PC-9 (cell line): ENCODE results near the gene EPHA2. TPM values are rescaled to one million over a fixed set of nuclear protein-coding genes. Genes with fewer than 3 reads are reported as not detected.

Source experiments
- BruUV-seq: library from RNA; stranded (reverse); fragments of 400-500 nt; replicated peaks from 2 replicates; lab custom pipeline; 2021; lab: Mats Ljungman, UMichigan
- CTCF ChIA-PET: fragments of 300-600 bp; sonication (Branson Sonifier 250); formaldehyde crosslinking; loops from one replicate; lab custom pipeline; 2022; ENCODE audit warnings: antibody characterized with exemption; lab: Charles Lee
- POLR2A ChIA-PET: fragments of 300-600 bp; sonication (Branson Sonifier 250); formaldehyde crosslinking; loops from one replicate; lab custom pipeline; 2022; ENCODE audit warnings: antibody characterized with exemption; ENCODE audit not compliant: unreplicated experiment; lab: Charles Lee
- DNase-seq, 2 experiments: peaks; one replicate each; pipeline versions ENCODE4 v3.0.0 to v3.0.0-alpha.2; 2015 to 2022; ENCODE audit warnings: mixed read lengths in 1 of 2
- H2AFZ ChIP-seq: fragments of 200-600 bp; sonication (generic); 2 replicates; pipeline ENCODE4 v1.8.1; 2017; ENCODE audit warnings: antibody characterized with exemption
- H3F3A ChIP-seq: fragments of 200-600 bp; sonication (generic); 2 replicates; pipeline ENCODE4 v1.8.1; 2017; ENCODE audit warnings: antibody characterized with exemption, mild to moderate bottlenecking, low read depth; ENCODE audit not compliant: insufficient read depth
- H3K27ac ChIP-seq: fragments of 200-600 bp; sonication (generic); 2 replicates; pipeline ENCODE4 v1.6.1; 2016; ENCODE audit warnings: mixed run types
- H3K27me3 ChIP-seq: fragments of 200-600 bp; sonication (generic); 2 replicates; pipeline ENCODE4 v1.6.1; 2016; ENCODE audit warnings: low read depth, mixed run types; ENCODE audit not compliant: insufficient read depth
- H3K36me3 ChIP-seq: fragments of 200-600 bp; sonication (generic); 2 replicates; pipeline ENCODE4 v1.6.1; 2016; ENCODE audit warnings: low read depth, mixed run types
- H3K4me1 ChIP-seq: fragments of 200-600 bp; sonication (generic); replicated peaks from 2 replicates; pipeline ENCODE4 v1.6.1; 2016; ENCODE audit warnings: mixed run types; ENCODE audit not compliant: insufficient read depth
- H3K4me2 ChIP-seq: fragments of 200-600 bp; sonication (generic); 2 replicates; pipeline ENCODE4 v1.6.1; 2017; ENCODE audit warnings: mixed run types
- H3K4me3 ChIP-seq: fragments of 200-600 bp; sonication (generic); 2 replicates; pipeline ENCODE4 v1.6.1; 2016; ENCODE audit warnings: mixed run types
- H3K79me2 ChIP-seq: fragments of 200-600 bp; sonication (generic); 2 replicates; pipeline ENCODE4 v1.6.1; 2017; ENCODE audit warnings: low read depth, mixed run types
- H3K9me2 ChIP-seq: fragments of 200-600 bp; sonication (generic); 2 replicates; pipeline ENCODE4 v1.8.1; 2017; ENCODE audit warnings: mild to moderate bottlenecking; ENCODE audit not compliant: insufficient read depth
- H3K9me3 ChIP-seq: fragments of 200-600 bp; sonication (generic); 2 replicates; pipeline ENCODE4 v1.8.1; 2016; ENCODE audit warnings: low read depth; ENCODE audit not compliant: insufficient read depth
- H4K20me1 ChIP-seq: fragments of 200-600 bp; sonication (generic); 2 replicates; pipeline ENCODE4 v1.8.1; 2017; ENCODE audit not compliant: insufficient read depth
- EZH2 ChIP-seq: fragments of 200-600 bp; sonication (generic); IDR thresholded peaks from 2 replicates; pipeline ENCODE4 v1.8.0; 2017; ENCODE audit warnings: antibody characterized with exemption, low read depth
- intact Hi-C: fragments of 100-400 bp; cut with micrococcal nuclease; formaldehyde crosslinking; loops from one replicate; pipeline ENCODE4 v1.10.0; 2022; ENCODE audit not compliant: unreplicated experiment
- total RNA-seq: library from RNA; stranded (reverse); gene quantifications from 2 replicates; pipeline ENCODE4 v1.2.3, GENCODE V29; 2021
- TF ChIP-seq, protein P1 (sequence below): fragments of 200-600 bp; sonication (generic); conservative IDR thresholded peaks from 2 replicates; pipeline ENCODE4 v1.6.1; 2017; ENCODE audit warnings: mixed run types, antibody characterized with exemption, mild to moderate bottlenecking, moderate library complexity

EPHA2 gene
- total RNA-seq, 1 experiment from 2014 or later = 48.3 TPM

DNA sequence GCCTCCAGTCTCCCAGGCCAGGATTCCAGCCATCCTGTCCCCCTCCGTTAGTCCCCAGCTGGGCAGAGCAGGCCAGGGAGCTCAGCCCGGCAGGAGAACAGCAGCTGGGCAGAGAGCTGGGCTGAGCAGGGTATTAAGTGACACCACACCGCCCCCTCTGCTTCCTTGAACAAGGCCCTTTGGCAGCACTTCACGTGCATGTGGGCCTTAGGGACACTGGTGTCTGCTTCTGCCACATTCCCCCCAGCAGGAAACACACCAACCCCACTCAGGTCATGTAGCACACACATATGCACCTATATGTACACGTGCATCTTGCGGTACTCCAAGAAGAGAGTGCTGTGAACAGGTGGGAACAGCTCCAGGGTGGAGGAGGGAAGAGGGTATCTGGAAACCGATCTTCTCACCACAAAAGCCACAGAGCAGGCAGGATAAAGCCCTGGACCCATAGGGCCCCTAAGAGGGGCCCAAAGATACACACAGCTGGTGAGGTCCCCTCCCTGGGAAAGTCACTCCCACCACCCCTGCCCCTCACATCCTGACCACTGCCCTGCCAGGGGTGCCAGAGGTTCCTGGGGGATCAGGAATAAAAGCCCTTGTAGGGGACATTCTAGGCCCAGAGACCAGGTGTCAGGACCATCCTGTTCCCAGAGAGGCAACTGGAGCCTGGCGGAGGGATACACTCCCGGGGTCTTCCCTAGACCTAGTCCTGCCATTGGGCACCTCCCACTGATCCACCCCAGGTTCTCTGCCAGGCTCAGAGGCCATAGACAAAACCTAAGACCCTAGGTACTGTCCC lies 4.5 kb downstream of the EPHA2 start:
- H4K20me1 ChIP-seq = peaks cover 55% of the 10 kb centered on the region
- ChIA-PET POLR2A (interaction anchor here (0.5 to 0.6 kb wide), 3 partner anchors 14 to 66 kb away, joined by 3 to 10 read pairs (median 4); no protein-coding TSS in a partner anchor), CTCF (interaction anchor here (1.0 kb wide), 1 partner anchor 73 kb away, joined by 12 read pairs; no protein-coding TSS in a partner anchor)
- peaks cover 59% of the 10 kb centered on the region for H3K4me1 ChIP-seq
- H3K4me3 ChIP-seq = peak overlapping the region; percentile 86
- no peaks in the 10 kb centered on the region for H3K9me2 ChIP-seq
- no peaks in the 10 kb centered on the region for H3K9me3 ChIP-seq
- no peak for TF ChIP-seq EZH2
- TF ChIP-seq, protein P1, sequence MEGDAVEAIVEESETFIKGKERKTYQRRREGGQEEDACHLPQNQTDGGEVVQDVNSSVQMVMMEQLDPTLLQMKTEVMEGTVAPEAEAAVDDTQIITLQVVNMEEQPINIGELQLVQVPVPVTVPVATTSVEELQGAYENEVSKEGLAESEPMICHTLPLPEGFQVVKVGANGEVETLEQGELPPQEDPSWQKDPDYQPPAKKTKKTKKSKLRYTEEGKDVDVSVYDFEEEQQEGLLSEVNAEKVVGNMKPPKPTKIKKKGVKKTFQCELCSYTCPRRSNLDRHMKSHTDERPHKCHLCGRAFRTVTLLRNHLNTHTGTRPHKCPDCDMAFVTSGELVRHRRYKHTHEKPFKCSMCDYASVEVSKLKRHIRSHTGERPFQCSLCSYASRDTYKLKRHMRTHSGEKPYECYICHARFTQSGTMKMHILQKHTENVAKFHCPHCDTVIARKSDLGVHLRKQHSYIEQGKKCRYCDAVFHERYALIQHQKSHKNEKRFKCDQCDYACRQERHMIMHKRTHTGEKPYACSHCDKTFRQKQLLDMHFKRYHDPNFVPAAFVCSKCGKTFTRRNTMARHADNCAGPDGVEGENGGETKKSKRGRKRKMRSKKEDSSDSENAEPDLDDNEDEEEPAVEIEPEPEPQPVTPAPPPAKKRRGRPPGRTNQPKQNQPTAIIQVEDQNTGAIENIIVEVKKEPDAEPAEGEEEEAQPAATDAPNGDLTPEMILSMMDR = no peak; the same call in 1 of the 2 replicates
- H3F3A ChIP-seq = peaks cover 72% of the 10 kb centered on the region
- no peaks in the 10 kb centered on the region for H3K27me3 ChIP-seq
- intact Hi-C loops = loop anchor here (1.0 kb wide), 1 partner anchor 8 kb away; no protein-coding TSS in a partner anchor
- H3K79me2 ChIP-seq = peaks cover 100% of the 10 kb centered on the region
- H3K27ac ChIP-seq = peak overlapping the region; percentile 60
- H3K4me2 ChIP-seq = peak overlapping the region; percentile 96
- BruUV-seq = no TSS peak
- peaks cover 60% of the 10 kb centered on the region for H3K36me3 ChIP-seq
- peak; percentile 33 to 62 for DNase-seq
- no peak overlapping the region for H2AFZ ChIP-seq

DNA sequence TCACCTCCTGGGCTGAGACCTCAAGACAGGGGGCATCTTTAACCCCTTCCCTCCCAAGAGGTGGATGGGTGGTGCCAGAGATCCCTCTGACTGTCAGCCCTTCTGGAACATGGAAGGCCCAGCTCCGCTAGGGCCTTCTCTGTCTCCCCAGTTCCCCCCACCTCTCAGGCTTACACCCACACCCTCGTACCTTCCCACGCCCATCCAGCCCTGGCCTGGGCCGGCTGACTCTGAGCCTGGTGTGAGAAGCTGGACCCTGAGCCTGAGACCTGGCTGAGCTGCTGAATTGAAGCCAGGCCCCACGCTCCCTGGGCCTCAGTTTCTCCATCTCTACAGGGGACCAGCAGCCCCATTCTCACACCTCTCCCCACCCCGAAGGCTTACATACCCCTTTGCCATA lies 5.4 kb downstream of the EPHA2 start:
- DNase-seq = no peak
- TF ChIP-seq, protein P1 = no peak
- TF ChIP-seq EZH2 = no peak
- ChIA-PET POLR2A (interaction anchor here (0.5 to 0.6 kb wide), 3 partner anchors 13 to 67 kb away, joined by 3 to 10 read pairs (median 7); no protein-coding TSS in a partner anchor), CTCF (interaction anchor here (1.0 kb wide), 1 partner anchor 72 kb away, joined by 12 read pairs; no protein-coding TSS in a partner anchor)
- H3K27me3 ChIP-seq = no peaks in the 10 kb centered on the region
- H3K9me2 ChIP-seq = no peaks in the 10 kb centered on the region
- H4K20me1 ChIP-seq = peaks cover 55% of the 10 kb centered on the region
- no TSS peak for BruUV-seq
- H3K4me3 ChIP-seq = peak overlapping the region; percentile 86
- H3K4me2 ChIP-seq = peak overlapping the region; percentile 96
- no peak overlapping the region for H2AFZ ChIP-seq
- H3K4me1 ChIP-seq = peaks cover 66% of the 10 kb centered on the region
- peaks cover 60% of the 10 kb centered on the region for H3K36me3 ChIP-seq
- H3K9me3 ChIP-seq = no peaks in the 10 kb centered on the region
- peaks cover 81% of the 10 kb centered on the region for H3F3A ChIP-seq
- H3K79me2 ChIP-seq = peaks cover 99% of the 10 kb centered on the region
- H3K27ac ChIP-seq = peak overlapping the region; percentile 60
- intact Hi-C loops = no loop called here

DNA sequence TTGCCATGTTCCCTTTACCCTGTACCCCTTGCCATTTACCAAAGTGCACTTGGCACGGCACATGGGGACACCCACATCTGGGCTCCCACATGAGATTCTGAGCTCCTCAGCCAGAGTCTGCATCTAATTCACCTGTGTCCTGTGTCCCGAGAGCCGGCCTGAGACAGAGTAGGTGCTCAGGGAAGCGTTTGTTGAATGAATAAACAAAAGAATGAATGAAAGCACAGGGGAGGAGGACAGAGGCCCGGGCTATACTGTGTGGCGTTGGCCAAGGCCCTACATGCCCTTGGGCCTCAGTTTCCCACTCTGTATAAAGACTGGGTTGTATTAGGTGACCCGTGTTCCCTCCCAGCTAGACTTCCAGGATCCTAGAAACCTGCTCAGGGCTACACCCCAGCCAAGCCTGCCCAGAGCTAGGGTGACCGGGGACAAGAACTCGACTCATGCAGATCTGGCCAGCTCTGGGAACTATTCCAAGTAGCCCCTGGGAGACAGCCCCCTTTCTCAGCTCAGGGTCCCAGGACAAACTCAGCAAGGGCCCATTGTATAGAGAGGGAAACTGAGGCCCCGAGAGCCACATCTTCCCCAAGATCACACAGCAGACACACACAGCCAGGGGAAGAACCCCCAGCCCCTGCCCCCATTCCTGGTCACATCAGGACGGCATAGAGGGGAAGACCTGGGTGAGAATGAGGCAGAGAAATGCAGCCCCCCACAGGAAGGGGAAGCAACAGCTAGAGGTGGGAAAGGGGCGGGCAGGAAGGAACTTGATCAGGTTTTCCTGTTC lies 6.0 kb downstream of the EPHA2 start:
- Histone ChIP-seq H4K20me1 (peaks cover 55% of the 10 kb centered on the region), H3K36me3 (peaks cover 60% of the 10 kb centered on the region), H3K4me2 (peak overlapping the region; percentile 96), H2AFZ (no peak overlapping the region), H3K27ac (peak overlapping the region; percentile 60), H3K27me3 (no peaks in the 10 kb centered on the region), H3K4me3 (peak overlapping the region; percentile 86; the same call in 1 of the 2 replicates), H3K79me2 (peaks cover 97% of the 10 kb centered on the region), H3K4me1 (peaks cover 69% of the 10 kb centered on the region), H3K9me3 (no peaks in the 10 kb centered on the region), H3F3A (peaks cover 87% of the 10 kb centered on the region), H3K9me2 (no peaks in the 10 kb centered on the region)
- BruUV-seq = no TSS peak
- POLR2A ChIA-PET = interaction anchor here (0.6 kb wide), 1 partner anchor 28 kb away, joined by 7 read pairs; no protein-coding TSS in a partner anchor
- TF ChIP-seq, protein P1 = no peak
- no peak for TF ChIP-seq EZH2
- CTCF ChIA-PET = no interaction called here
- intact Hi-C loops = loop anchor here (5.0 to 10.0 kb wide), 3 partner anchors 355 to 625 kb away; partner anchors contain the start of genes CASP9, DNAJC16 and PLEKHM2
- DNase-seq = no peak
